Esophagus muscularis mucosa (tissue), 4 donors: Measurements from ENCODE around the gene CRLF2.

Experiments used
- CTCF ChIP-seq, 3 experiments: fragments of 200-600 bp in 2 of 3; fragments of 450-650 bp in 1 of 3; sonication (generic) in 2 of 3; IDR thresholded peaks; one replicate each; pipeline ENCODE4 v1.5.1; 2017 to 2019; ENCODE audit warnings: antibody characterized with exemption in 3 of 3, mild to moderate bottlenecking in 2 of 3, moderate library complexity in 1 of 3
- EP300 ChIP-seq: sonication (generic); formaldehyde crosslinking; IDR thresholded peaks from one replicate; pipeline ENCODE4 v1.6.1; 2017; ENCODE audit warnings: antibody characterized with exemption
- POLR2A ChIP-seq: fragments of 450-650 bp; IDR thresholded peaks from one replicate; pipeline ENCODE4 v1.6.1; 2017; ENCODE audit warnings: antibody characterized with exemption, moderate library complexity, mild to moderate bottlenecking, low read depth
- POLR2AphosphoS5 ChIP-seq, 2 donors: sonication (generic); formaldehyde crosslinking; IDR thresholded peaks; one replicate each; pipeline ENCODE4 v1.6.1; 2017; ENCODE audit warnings: antibody characterized with exemption in 2 of 2

- TF ChIP-seq POLR2A = no peak
- no peak for TF ChIP-seq CTCF (IDR thresholded peaks at IDR 0.05)
- no peak for TF ChIP-seq EP300
- no peak for TF ChIP-seq POLR2AphosphoS5 (IDR thresholded peaks at IDR 0.05)
Observed at GRCh38 chrX:1167918-1168481, 44.4 kb downstream of the CRLF2 start.
